ENCODE data around the gene GRIN2A.
"Not testable (repeated sequence)": the region's sequence is repeated elsewhere in the genome, so short reads cannot be mapped to it uniquely, and the experiment has no call there.

The GRIN2A gene

DNA sequence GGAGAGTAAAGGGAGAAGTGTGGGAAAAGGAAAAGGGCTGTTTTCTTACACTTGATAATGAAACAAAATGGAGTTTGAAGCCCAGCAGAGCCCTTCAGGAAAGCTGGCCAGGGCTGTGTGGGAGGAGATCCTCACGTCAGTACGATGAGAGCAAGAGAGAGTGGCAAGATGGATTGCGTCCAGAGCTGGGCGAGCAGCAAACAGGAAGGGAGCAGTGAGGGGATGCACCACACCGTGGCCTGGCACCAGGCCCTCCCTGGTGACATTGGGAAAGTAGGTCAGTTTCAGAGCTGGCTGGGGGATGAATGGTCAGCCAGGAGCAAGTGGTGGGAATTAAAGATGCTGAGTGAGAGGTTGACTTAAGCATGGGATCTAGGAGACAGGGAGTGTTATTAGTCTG is 273.6 kb downstream of the GRIN2A start:
- DNase-seq: no peak

DNA sequence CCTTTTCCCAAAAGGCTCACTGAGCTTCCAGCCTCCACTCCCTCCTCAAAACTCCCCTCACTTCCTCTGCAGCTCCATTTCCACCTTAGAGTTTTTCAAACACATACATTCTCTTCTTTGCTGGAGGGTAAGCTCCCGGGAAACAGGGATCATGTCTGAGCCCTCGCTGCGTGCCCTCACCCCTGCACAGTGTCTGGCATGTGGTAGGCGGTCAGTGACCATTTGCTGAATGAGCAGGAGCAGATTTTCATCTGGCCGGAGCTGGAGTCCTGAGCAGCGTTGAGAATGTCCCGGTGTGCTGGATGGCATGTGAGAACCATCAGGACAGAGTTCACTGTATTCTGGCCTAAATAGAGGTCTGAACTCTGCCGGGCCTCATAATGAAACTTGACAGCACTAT is 274.5 kb downstream of the GRIN2A start:
- DNase-seq: no peak

DNA sequence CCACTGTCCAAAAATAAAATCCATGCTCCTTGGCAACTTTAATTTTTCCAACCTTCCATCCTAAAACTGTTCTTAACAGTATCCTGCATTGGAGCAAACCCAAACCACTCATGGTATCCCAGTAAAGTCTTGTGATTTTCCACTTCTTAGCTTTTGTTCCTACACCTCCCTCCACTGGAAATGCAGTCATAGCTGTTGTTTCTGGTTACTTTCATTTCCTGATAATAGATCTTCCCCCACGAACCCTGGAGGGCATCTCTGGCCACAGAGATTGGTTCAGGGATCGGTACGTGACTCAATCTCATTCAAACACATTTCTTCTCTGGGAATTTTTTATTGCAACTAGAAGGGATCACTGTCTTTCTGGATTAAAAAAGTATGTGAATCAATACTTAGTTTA is 276.0 kb downstream of the GRIN2A start:
- no peak for DNase-seq

DNA sequence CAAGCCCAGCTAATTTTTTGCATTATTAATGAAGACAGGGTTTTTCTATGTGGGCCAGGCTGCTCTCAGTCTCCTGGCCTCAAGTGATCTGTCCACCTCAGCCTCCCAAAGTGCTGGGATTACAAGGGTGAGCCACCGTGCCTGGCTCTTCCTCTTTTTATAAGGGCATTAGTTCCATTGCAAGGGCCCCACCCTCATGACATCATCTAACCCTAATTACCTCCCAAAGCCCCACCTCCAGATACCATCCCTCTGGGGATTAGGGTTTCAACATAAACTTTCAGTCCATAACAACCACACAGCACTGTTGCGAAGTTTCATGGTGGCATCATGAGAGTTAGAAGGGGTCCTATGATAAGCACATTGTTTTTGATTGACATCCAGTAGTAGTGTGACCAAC is 277.7 kb downstream of the GRIN2A start:
- DNase-seq: no peak

DNA sequence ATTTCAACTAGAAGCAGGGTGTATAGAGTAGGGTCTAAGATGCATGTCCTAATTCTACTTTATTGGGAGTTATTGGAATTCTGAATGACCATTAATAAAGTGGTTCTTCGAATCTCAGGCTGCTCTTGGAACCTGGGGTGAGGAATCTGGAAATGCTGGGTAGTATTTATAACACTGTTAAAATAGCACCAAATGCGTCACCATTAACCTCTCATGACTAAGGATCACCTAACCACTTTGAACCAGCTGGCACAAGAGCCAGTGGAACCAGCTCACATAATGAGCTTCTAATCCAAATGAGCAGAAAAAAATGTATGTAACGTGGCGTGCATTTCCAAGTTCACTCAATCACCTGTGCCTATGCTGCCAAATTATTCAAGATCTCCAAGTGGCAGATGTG is 281.7 kb downstream of the GRIN2A start:
- no peak for DNase-seq

DNA sequence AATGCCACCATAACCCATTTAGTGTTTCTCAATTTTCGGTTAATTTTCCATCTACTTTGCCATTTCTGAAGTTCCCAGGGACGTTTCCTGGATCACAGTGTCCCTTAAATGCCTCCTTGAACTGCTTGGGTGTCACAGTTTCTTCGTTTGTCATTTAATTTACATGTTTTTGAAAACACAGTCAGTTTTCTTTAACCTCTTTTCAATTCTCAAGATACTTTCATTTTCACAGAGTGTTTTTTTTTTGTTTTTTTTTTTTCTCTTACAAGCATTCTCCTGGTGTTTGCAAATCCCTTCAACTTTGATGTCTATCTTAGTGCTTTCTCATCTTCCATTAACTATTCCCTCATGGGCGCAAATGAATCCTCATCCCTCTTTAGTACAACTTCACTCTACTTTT is 283.7 kb downstream of the GRIN2A start:
- DNase-seq: no peak

DNA sequence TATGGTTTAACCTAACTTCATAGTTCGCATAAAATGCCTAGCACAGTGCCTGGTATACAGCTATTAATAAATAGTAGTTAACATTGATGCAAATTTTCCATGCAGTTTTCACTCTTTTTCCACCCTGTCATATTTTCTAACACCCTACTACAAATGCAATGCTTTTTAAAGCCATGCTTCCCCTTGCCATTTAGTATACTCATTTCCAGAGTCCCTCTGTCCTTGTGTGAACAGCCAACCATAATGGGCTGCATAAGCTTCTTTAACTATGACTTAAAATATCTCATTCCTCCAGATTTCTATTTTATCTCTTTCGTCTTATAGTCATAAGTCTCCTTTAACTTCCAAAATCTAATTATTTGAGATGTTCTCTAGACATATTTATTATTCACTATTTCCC is 284.1 kb downstream of the GRIN2A start:
- DNase-seq: no peak

DNA sequence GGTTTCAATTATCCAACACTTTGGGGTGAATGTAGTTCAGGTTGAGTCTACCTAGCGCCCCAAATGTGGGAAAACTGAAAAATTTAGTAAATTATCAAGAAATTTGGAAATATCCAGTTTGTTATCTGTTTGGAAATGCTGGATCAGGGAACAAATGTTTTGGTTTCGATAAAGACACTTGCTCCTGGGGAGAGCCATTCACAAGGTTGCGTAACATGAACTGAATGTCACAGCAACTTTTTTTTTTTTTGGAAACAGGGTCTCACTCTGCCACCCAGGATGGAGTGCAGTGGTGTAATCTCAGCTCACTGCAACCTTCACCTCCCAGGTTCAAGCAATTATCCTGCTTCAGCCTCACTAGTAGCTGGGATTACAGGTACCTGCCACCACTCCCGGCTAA is 286.4 kb downstream of the GRIN2A start:
- DNase-seq: no peak

DNA sequence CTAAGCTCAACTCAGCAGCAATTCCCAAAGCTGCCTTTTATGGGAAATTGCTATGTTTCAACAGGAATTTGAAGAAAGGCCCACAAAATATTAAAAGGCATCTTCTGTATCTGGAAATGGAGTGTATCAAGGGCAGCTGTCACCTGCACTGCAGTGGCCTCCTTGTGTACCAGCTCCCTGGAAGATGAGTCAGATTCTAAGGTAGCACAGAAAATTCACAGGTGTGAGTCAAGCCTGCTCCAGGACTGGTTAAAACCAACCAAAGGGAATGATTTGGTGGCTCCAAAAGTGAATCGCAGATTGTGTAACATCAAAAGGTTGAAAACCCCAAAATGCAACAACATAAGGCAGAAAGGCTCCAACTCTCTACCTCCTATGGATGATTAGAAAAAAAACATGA is 296.4 kb downstream of the GRIN2A start:
- DNase-seq: no peak

DNA sequence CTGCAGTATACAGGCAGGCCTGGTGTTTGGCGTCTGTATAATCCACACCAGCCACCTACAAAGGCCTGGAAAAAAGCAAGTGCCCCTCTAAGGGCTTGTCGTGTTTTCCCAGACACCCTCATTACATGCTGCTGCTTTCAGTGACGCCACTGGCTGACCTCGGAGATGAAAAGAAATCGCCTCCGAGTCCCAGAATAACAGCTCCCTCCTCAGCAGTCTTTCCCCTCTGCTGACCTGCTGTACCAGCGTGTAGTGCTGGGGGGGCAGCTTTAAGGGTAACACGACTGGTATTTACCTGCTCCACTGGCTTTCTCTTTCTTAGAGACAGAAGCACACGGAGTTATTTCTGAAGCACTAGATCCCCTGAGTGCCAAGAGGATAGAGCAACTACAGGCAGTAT is 296.8 kb downstream of the GRIN2A start:
- DNase-seq: no peak

DNA sequence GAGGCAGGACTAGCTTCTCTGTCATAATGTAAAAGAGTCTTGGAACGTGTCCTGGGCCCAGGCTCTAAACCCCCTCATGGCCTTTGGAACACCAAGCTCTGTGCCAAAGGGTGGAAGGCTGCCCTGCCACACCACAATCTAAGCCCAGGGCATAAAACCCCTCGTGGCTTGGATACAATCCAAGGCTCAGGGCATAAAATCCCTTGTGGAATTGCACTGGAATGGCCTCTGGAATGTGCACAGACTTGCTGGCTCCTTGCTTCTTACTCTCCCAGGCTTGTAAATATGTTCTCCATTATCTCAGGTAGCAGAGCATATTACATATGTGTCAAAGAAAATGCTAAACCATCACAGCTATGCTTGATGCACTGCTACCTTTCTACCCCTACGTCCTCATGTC is 306.2 kb downstream of the GRIN2A start:
- not testable (repeated sequence) for DNase-seq

DNA sequence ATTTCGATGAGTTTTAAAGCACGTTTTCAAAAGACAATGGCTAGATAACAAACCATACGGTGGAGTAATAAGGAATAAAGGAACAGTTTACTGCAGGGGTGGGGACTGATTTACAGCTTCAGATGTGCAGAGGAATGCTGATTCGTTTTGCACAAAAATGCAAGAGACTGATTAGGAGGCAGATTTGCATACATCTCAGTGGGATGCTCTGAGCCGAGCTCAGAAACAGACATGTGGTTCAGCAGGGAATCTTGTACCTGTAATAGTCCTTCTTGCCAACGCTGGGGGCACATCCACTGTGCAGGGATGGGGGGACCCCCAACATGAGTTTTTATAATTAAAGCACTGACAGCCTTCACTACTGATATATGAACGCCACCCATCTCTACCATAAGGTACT is 308.0 kb downstream of the GRIN2A start:
- DNase-seq: no peak

DNA sequence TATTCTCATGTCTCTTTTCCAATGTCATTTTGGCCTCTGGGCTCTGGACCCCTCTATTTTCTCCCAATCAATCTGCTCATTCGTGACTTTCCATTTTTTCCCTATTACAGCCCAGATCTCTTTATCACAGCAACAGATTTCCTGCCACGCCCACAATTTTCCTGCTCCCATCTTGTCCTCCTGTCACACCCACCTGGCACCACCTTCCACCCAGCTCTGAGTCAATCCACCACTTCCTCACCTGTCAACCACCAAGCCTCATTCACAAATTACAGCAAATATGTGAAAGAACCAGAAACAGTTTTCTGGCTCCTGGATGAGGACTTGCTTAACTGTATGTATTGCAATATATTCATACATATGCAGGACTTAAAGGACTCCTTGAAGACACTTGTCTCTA is 311.3 kb downstream of the GRIN2A start:
- no peak for DNase-seq

DNA sequence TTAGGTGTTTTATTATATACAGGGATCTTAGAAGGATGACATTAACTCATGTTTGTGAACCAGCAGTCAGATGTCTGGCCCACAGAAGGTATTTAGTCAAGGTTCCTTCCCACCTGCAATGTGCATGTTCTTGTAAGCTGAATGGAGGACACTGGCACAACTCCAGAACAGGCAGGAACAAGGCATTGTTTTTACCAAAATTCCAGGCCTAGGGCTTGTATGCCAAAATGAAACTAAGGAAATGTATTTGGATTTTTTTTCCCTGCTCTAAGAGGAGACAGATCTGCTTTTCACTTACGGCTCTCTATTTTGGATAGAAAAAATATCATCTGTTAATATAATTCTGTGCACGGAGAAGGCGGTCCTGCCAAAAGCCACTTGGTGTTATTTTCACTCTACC is 312.5 kb downstream of the GRIN2A start:
- no peak for DNase-seq

DNA sequence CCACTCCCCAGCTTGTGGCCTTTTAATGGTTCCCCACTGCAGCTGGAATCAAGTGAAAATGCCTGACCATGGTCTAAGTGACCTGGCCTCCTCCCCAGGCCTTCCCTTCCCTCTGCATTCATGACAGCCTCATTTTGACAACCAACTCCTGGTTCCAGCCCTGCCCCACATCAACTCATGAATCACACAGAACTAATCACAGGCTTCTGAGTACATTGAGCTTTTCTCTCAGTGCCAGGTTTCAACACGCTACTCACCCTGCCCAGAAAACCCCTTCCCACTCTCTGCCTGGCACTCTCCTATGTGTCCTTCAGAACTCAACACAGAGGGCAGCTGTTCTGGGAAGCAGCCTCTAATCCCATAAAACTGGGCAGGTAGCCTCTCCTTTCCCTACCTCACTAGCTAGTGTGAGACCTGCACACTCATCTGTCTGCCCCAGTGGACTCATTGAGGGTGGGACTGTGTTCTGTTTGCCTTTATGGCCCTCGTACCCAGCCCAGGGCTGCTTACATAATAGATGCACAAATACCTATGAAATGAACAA is 313.6 kb downstream of the GRIN2A start:
- no peak for DNase-seq

DNA sequence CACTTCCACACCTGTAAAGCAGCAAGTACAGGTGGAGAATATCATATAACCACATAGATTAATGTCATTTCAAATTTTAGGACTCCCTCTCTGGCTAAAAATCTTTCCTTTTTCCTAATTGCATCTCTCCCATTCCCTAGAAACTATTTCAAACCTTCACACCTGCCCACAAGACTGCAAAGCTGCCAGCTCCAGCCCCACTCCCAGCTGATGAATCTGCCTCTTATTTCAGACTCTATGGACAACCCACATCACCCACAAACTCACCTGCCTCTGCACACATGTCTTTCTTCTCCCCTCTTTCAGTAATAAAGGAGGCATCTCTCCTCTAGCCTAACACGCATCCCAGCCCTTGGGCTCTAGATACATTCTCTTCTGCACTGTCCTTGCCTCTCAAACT is 315.1 kb downstream of the GRIN2A start:
- DNase-seq: no peak

DNA sequence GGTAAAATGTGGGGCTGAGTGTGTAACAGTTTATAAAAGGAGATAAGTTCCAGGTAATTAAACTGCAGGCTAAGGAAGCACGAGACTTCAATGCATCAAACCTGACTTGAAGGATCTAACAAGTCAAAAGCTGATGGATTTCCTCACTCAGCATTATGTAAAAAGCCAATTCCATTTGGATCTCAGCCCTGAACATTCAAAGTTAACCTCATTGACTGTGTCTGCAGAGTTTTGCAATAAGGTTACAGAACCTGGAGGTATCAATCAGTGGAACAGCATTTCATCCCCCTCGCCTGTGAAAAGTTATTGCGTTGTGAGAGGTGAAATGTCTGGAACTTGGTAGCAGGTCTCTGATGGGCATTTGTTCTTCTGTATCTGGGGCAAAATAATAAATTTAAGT is 317.8 kb downstream of the GRIN2A start:
- DNase-seq: no peak

DNA sequence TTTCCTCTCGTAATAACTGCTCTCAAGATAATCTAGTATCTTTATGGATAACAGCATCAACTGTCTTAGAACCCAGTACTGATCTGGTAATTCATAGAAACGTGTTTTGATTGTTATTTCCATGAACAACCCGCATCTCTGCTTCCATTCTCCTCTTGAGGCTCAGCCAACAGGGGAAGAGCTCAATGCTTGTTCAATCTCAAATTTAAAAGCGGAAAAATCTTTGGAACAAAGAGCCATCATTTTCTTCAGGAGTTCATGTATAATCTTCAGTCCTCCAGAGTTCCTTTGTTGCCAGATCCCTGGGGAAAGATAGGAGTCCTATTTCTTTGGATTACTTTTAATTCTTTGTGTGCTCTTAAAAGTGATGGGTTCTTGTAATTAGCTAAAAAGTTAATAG is 319.9 kb downstream of the GRIN2A start:
- DNase-seq: no peak

DNA sequence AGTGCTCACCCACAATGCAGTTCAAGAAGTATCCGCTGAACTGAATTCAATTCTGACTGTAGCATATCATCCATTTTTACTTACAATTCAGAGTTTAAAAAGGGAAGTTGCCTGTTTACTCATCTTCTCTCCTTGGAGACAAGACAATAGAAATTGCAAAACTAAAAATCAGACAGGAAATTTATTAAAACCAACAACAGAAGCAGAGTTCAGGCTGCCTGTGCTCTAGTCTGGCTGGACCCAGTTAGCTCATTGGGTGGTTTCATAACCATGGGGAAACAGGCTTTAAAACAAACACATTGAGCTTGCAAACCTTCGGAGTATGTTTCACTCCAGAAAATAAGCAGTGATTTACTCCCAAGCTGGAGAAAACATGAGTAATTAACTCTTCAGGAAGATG is 321.4 kb downstream of the GRIN2A start:
- no peak for DNase-seq

DNA sequence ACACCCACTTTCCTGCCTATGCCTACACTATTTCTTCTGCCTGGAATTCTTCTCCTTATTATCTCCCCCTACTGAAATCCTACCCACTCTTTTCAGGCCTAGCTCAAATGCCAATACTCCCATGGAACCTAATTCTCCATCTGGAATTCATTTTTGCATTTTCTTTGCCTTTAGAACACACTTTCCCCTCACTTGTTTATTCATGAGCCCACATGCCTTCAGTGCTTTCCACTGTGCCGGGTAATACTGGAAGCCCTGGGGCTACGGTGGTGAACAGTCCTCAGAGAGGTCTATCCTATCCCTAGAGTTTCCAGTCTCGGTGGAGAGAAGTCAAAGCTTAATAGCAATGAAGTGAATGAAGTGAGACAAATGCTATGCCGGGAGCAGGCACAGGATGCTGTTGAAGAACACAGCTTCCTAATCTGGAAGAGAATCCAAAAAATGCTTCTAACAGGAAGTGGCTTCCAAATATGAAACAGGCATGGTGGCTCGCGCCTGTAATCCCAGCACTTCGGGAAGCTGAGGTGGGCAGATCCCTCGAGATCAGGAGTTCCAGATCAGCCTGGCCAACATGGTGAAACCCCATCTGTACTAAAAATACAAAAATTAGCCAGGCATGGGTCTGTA is 322.4 kb downstream of the GRIN2A start:
- DNase-seq: no peak

DNA sequence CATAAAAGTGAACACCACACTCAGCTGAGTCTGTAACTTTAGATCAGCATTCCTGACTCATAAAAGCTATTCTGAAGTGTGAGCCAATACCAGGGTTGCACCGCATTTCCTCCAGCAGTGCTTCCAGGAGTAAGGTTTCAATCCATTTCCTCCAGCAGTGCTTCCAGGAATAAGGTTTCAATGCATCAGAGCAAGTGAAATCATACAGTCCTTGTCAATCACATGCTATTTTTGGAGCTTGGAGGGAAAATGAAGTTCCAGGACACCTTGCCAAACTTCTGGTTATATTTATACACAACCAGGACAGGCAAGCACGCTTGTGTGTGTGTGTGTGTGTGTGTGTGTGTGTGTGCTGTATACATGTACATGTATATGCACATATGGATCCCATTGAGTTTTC is 327.6 kb downstream of the GRIN2A start:
- no peak for DNase-seq

DNA sequence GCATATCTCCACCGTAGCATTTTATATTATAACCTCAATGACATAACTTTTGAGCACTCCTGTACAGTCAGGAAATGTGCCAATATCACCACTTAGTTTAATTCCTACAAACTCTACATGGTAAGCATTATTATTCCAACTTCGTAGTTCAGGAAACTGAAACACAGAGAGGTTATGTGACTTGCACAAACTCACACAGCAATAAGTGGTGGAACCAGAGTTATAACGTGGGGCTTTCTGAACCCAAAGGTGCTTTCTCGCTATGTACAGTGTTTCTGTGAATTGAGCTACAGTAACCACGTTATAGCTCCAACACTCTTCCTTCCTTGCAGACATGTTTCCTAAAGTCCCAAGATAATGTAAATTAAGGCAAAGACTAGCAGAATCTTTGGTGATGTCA is 330.2 kb downstream of the GRIN2A start:
- DNase-seq: no peak

DNA sequence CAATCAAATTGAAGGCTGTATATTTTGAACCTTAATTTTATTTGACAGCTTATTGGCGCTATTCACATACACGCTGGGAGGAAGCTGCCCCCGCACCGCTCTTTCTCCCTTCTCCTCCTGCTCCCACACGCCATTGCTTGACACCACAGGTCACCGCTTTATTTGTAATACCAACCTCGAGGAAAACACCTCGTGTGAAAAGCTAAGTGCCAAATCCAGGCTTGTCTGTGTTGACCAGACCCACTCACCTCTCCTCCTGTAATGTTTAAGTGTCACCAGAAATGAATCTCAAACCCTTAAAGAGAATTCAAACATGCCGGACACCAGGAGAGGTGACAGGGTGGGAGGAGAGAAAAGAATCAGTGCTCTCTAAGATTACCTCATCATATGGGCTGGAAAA is 331.4 kb downstream of the GRIN2A start:
- no peak for DNase-seq

DNA sequence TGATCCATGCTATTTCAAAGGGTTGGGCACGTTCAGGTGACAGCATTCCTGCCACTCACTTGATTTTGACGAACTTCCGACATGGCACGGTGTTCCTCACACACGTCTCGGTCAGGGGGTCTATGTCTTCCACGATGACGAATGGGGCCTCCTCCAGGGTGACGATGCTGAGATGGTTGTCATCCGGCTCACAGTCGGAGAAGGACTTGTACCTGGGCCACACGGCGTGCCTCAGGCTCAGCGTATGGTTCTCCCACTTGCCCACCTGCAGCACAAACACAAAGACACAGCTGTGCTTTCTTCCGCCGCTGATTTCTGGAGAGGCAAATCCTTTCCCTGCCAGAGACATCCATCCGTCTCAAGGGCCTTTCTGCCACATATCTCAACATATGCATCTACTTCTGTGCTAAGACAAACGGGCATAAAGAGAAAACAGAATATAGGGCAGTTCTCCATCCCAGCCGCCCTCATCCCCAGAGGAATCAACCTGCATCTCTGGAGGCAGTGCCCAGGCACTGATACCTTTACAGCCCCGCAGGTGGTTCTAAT is 332.5 kb downstream of the GRIN2A start:
- DNase-seq: no peak

DNA sequence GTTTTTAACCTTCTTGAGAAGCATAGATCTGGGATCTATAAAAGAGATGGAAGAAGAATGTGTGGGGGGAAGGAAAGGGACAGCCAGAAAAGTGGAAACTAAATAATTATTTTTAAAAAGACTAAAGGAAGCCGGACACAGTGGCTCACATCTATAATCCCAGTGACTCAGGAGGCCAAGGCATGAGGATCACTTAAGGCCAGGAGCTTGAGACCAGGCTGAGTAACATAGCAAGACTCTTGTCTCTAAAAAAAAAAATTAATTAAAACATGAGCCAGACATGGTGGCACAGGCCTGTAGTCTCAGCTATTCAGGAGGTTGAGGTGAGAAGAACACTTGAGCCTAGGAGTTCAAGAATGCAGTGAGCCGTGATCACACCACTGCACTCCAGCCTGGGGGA is 335.1 kb downstream of the GRIN2A start:
- DNase-seq: no peak

Data from activated gamma-delta T cell (primary cell).